K562 (cell line): ENCODE measurements around the gene HOXC11. TPM values are rescaled to one million over a fixed set of nuclear protein-coding genes. Genes with fewer than 3 reads are reported as not detected.

Experiments used
- ATAC-seq: fragments of 200-7000 bp; cut with Tn5 transposase; 3 replicates; pipeline ENCODE4 v1.9.1; 2020; ENCODE audit warnings: moderate library complexity
- BruUV-seq: library from RNA; stranded (reverse); fragments of 400-500 nt; replicated peaks from 2 replicates; lab custom pipeline; 2021; lab: Mats Ljungman, UMichigan
- CTCF ChIA-PET: fragments of 300-600 bp; formaldehyde crosslinking; extraction: SDS; loops from one replicate; lab custom pipeline; 2021; ENCODE audit warnings: low intra/inter-chr PET ratio; lab: Yijun Ruan, JAX
- POLR2A ChIA-PET: fragments of 300-600, 350-650 bp; sonication (Branson Sonifier 250); formaldehyde crosslinking; extraction: SDS; loops from one replicate; lab custom pipeline; 2021; ENCODE audit warnings: antibody characterized with exemption, inconsistent platforms; lab: Yijun Ruan, JAX
- DNase-seq, 4 experiments: peaks; one replicate each; pipeline versions ENCODE4 v3.0.0 to v3.0.0-alpha.2; 2011 to 2018; ENCODE audit warnings: low spot score in 3 of 4, mixed read lengths in 3 of 4; ENCODE audit errors: extremely low read depth in 1 of 4
- FAIRE-seq: peaks from 2 replicates; lab custom pipeline; 2011; peaks lifted over from hg19 to GRCh38; lab: Jason Lieb, UNC
- H2AFZ ChIP-seq: 2 replicates; pipeline ENCODE4 v1.6.0; 2011; ENCODE audit warnings: low read depth, low read length, control low read depth, inconsistent platforms
- H3K27ac ChIP-seq: fragments of 200-600 bp; 3 replicates; pipeline ENCODE4 v1.8.0; 2011; ENCODE audit warnings: low read depth, mild to moderate bottlenecking, control low read depth, inconsistent platforms, low read length, moderate library complexity, mixed read lengths; ENCODE audit errors: extremely low read depth
- H3K27me3 ChIP-seq, 2 experiments: fragments of 300-600 bp in 1 of 2; 2 replicates in 1 of 2; 3 replicates in 1 of 2; pipeline versions ENCODE4 v1.6.0 to v1.8.0; 2011; ENCODE audit warnings: inconsistent platforms in 2 of 2, low read length in 2 of 2, mild to moderate bottlenecking in 1 of 2, mixed read lengths in 1 of 2, moderate library complexity in 1 of 2; ENCODE audit not compliant: control insufficient read depth in 2 of 2, insufficient read depth in 2 of 2
- H3K36me3 ChIP-seq: fragments of 300-600 bp; 3 replicates; pipeline ENCODE4 v1.8.0; 2011; ENCODE audit warnings: mild to moderate bottlenecking, low read length, inconsistent platforms; ENCODE audit not compliant: control insufficient read depth, insufficient read depth
- H3K4me1 ChIP-seq, 2 experiments: fragments of 200-600 bp in 1 of 2; replicated peaks in 1 of 2; 2 replicates in 1 of 2; 3 replicates in 1 of 2; pipeline versions ENCODE4 v1.5.1 to v1.8.0; 2011; ENCODE audit warnings: inconsistent platforms in 2 of 2, low read length in 2 of 2, mild to moderate bottlenecking in 1 of 2, mixed read lengths in 1 of 2, moderate library complexity in 1 of 2; ENCODE audit not compliant: control insufficient read depth in 2 of 2, insufficient read depth in 2 of 2
- H3K4me2 ChIP-seq: 2 replicates; pipeline ENCODE4 v1.6.1; 2011; ENCODE audit warnings: low read length, control low read depth, inconsistent platforms, mixed read lengths; ENCODE audit not compliant: insufficient read depth
- H3K4me3 ChIP-seq: fragments of 200-600 bp; sonication (generic), shearing (Covaris generic); 2 replicates; pipeline ENCODE4 v1.5.1; 2016; ENCODE audit warnings: control low read depth, inconsistent platforms
- H3K79me2 ChIP-seq: fragments of 200-600 bp; 3 replicates; pipeline ENCODE4 v1.8.0; 2011; ENCODE audit warnings: low read length, inconsistent platforms; ENCODE audit not compliant: control insufficient read depth, insufficient read depth
- H3K9ac ChIP-seq, 2 experiments: 2 replicates each; pipeline versions ENCODE4 v1.6.0 to v1.6.1; 2011; ENCODE audit warnings: low read depth in 2 of 2, low read length in 2 of 2, control low read depth in 1 of 2, inconsistent platforms in 1 of 2, mild to moderate bottlenecking in 1 of 2, mixed read lengths in 1 of 2; ENCODE audit not compliant: insufficient read depth in 1 of 2
- H3K9me1 ChIP-seq: one replicate; pipeline ENCODE4 v1.6.0; 2011; ENCODE audit warnings: inconsistent platforms, mild to moderate bottlenecking, low read length, moderate library complexity; ENCODE audit not compliant: control insufficient read depth, insufficient read depth
- H3K9me3 ChIP-seq: replicated peaks from 2 replicates; pipeline ENCODE4 v1.5.1; 2011; ENCODE audit warnings: low read depth, low read length, inconsistent platforms; ENCODE audit not compliant: control insufficient read depth, insufficient read depth
- H4K20me1 ChIP-seq: replicated peaks from 2 replicates; pipeline ENCODE4 v1.6.1; 2011; ENCODE audit warnings: low read length, inconsistent platforms, mixed read lengths; ENCODE audit not compliant: control insufficient read depth, insufficient read depth
- CBX8 ChIP-seq: fragments of 200-600 bp; sonication (generic); IDR thresholded peaks from 2 replicates; pipeline ENCODE4 v1.6.1; 2012; ENCODE audit warnings: borderline replicate concordance, mixed run types, low read depth, mild to moderate bottlenecking, moderate library complexity, mixed read lengths, low read length, control low read depth, inconsistent platforms; ENCODE audit not compliant: poor library complexity, severe bottlenecking; ENCODE audit errors: extremely low read depth
- ETS2 ChIP-seq: IDR thresholded peaks from 2 replicates; pipeline ENCODE4 v1.6.1; 2016; ENCODE audit warnings: borderline replicate concordance, missing genetic modification characterization, mild to moderate bottlenecking, moderate library complexity, missing compliant biosample characterization; ENCODE audit not compliant: poor library complexity, severe bottlenecking
- PRMT5 ChIP-seq: sonication (generic); formaldehyde crosslinking; IDR thresholded peaks from 2 replicates; pipeline ENCODE4 v1.5.0; 2020; ENCODE audit warnings: missing genetic modification reagents
- PTBP1 ChIP-seq: fragments of 200-400 bp; formaldehyde crosslinking; IDR thresholded peaks from 2 replicates; pipeline ENCODE4 v1.6.1; 2017; ENCODE audit warnings: low read depth, low read length
- RB1 ChIP-seq: fragments of 450-650 bp; IDR thresholded peaks from 2 replicates; pipeline ENCODE4 v1.6.1; 2017; ENCODE audit warnings: low read depth, mild to moderate bottlenecking
- SMAD1 ChIP-seq: fragments of 150-350 bp; IDR thresholded peaks from 2 replicates; pipeline ENCODE4 v1.6.1; 2014; ENCODE audit warnings: low read length, low read depth; ENCODE audit not compliant: partially characterized antibody
- WGBS: fragments of 100-300 bp; shearing (Covaris generic); methylation state at CpG from one replicate; pipeline ENCODE4 v1.1.6; 2016; ENCODE audit warnings: low coverage, mixed read lengths; ENCODE audit not compliant: insufficient coverage; ENCODE audit errors: missing lambda C conversion rate; 5-methylcytosine and 5-hydroxymethylcytosine counted together
- in situ Hi-C: fragments of 300-500 bp; cut with MboI; formaldehyde crosslinking; loops from 4 replicates; pipeline ENCODE4 v1.15.0; 2018; ENCODE audit warnings: inconsistent platforms, mixed read lengths
- intact Hi-C: fragments of 100-400 bp; cut with micrococcal nuclease; formaldehyde crosslinking; loops from 2 replicates; pipeline ENCODE4 v1.14.2; 2022
- polyA plus RNA-seq, 8 experiments: library from polyadenylated mRNA; depleted of rRNA in 4 of 8; stranded (reverse) in 5 of 8; unstranded in 3 of 8; fragments of >200 nt; fragmentation: Nextera tagmentation in 2 of 8; fragmentation: Illumina TruSeq in 1 of 8; extraction: Ambion mirVana in 2 of 8; extraction: Trizol in 1 of 8; gene quantifications; 2 replicates each; pipeline versions ENCODE4 v1.2.1 to v1.2.3, GENCODE V29; 2011 to 2014; ENCODE audit warnings: inconsistent platforms in 1 of 8, missing spikeins in 1 of 8
- total RNA-seq, 7 experiments: library from RNA; depleted of rRNA in 6 of 7; stranded (reverse); fragments of >200 nt in 6 of 7; fragmentation: Illumina TruSeq in 2 of 7; extraction: Trizol in 2 of 7; gene quantifications; 2 replicates each; pipeline versions ENCODE4 v1.2.1 to v1.2.3, GENCODE V29; 2011 to 2021; ENCODE audit warnings: low replicate concordance in 1 of 7
- TF ChIP-seq, protein P1 (sequence below): fragments of 250-450 bp; sonication (Bioruptor Pico); IDR thresholded peaks from 2 replicates; pipeline ENCODE4 v1.8.0; 2021; ENCODE audit warnings: moderate library complexity, mild to moderate bottlenecking, inconsistent platforms

HOXC11 gene
- total and polyA plus RNA-seq, 9 of the 15 experiments (the other 6 are each of a cell fraction or from before 2014, with no cell fraction given): not detected

DNA sequence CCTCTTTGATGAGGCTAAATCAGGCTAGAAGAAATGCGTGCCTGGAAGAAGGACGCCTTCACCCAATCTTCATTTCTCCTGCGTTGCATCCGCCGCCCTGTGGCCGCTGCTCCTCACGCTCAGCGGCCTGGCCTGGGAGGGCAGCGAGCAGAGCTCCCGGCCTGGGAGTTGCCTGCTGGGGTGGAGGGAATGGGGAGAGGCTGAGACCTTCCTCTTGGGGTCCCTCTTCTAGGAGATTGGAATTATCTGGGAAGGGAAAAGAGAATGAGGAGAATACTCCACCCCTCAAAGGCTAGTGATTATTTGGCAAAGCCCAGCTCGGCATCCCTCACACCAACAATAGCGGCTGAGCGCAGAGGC, 20.6 kb upstream of the HOXC11 start (continued):
- TF ChIP-seq RB1 (no peak), PRMT5 (CRISPR knock-in tag) (no peak), SMAD1 (no peak)
- TF ChIP-seq, protein P1, sequence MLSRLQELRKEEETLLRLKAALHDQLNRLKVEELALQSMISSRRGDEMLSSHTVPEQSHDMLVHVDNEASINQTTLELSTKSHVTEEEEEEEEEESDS (CRISPR knock-in tag): no peak

DNA sequence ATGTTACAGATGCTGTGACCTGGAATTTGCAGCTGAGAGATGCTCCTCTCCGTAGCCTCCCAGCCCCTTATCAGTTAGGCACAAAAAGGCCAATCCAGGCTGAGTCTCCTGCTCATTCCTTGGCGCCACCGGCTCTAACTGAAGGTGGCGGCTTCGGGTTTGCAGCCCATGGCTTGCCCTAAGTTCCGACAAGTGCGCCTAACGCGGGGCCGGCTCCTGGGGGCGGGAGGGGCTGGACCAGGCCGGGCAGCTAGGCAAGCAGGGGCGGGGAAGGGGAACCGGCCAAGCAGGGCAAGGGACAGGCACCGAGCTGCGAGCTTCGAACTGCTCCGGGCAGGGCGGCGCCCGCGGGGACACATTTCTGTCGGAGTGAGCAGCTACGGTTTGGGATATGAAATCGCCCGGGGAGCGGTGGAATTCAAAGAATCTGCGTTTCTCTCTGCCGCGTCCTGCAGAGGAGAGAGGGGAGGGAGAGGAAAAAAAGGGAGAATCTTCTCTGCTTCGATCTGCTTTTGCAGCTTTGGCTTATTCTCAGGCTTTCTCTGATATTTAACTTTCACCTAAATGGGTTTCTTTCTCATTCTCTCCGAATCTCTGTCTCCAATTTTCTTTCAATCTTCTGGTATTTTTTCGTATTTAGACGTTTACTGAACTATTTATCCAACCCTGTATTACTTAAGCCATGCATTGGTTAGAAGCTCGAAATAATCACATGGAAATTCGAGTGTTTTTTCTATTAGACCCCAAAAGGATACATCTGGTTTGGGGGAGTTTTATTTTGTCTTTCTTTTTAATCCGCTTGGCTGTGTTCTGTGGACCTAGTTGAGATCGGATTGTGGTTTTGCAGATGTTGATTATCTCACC, 19.8 kb upstream of the HOXC11 start:
- no TSS peak for BruUV-seq
- no peak overlapping the region for H3K4me2 ChIP-seq
- TF ChIP-seq CBX8 (peak; percentile 65), PTBP1 (no peak), ETS2 (tag) (no peak)
- H3K9me3 ChIP-seq: no peaks in the 10 kb centered on the region
- CTCF ChIA-PET: no interaction called here
- ATAC-seq (no peak), DNase-seq (no peak), FAIRE-seq (no peak)
- H3K79me2 ChIP-seq: no peaks in the 10 kb centered on the region
- POLR2A ChIA-PET: interaction anchor here (0.7 to 1.5 kb wide), 8 partner anchors 10 to 183 kb away, joined by 3 to 6 read pairs (median 3); partner anchors contain the start of gene HOXC13
- no peak overlapping the region for H3K9ac ChIP-seq
- no peaks in the 10 kb centered on the region for H3K9me1 ChIP-seq
- WGBS: 10% methylated on average over 29 of the region's 38 CpGs
- H2AFZ ChIP-seq: no peak overlapping the region
- no peak overlapping the region for H3K27ac ChIP-seq
- in situ Hi-C loops (no loop called here), intact Hi-C loops (loop anchor here (1.0 kb wide), 1 partner anchor 186 kb away; no protein-coding TSS in a partner anchor)
- no peak overlapping the region for H3K4me3 ChIP-seq
- H4K20me1 ChIP-seq: peaks cover 13% of the 10 kb centered on the region
- H3K4me1 ChIP-seq: peaks cover 12 to 45% of the 10 kb centered on the region in 2 experiments; a peak in 4 of 5 replicates
- no peaks in the 10 kb centered on the region for H3K36me3 ChIP-seq
- peaks cover 60 to 76% of the 10 kb centered on the region in 2 experiments for H3K27me3 ChIP-seq
